Activated naive CD8-positive, alpha-beta T cell treated with anti-CD3 and anti-CD28 coated beads, Interleukin-2, amount 10 ng/mL, durations not matched to agents 7 days and 5 days (primary cell): ENCODE data around the gene CABP1. TPM values are rescaled to one million over a fixed set of nuclear protein-coding genes. Genes with fewer than 3 reads are reported as not detected.

Source experiments
- ATAC-seq: fragments of 150-1000 bp; cut with Tn5 transposase; one replicate; pipeline ENCODE4 v1.10.0; 2021; ENCODE audit warnings: low read depth, moderate library complexity
- POLR2A ChIA-PET: fragments of 350-600 bp; sonication (Branson Sonifier 250); formaldehyde crosslinking; loops from one replicate; lab custom pipeline; 2021; ENCODE audit warnings: antibody characterized with exemption; lab: Charles Lee
- DNase-seq: peaks from one replicate; pipeline ENCODE4 v3.0.0; 2021
- H3K27ac Mint-ChIP-seq: one replicate; pipeline ENCODE4 v1.8.0; 2022; ENCODE audit warnings: mild to moderate bottlenecking, mixed read lengths
- H3K27me3 Mint-ChIP-seq: one replicate; pipeline ENCODE4 v1.8.0; 2022; ENCODE audit warnings: mild to moderate bottlenecking, moderate library complexity, mixed read lengths
- H3K36me3 Mint-ChIP-seq: one replicate; pipeline ENCODE4 v1.8.0; 2021; ENCODE audit warnings: mild to moderate bottlenecking, mixed read lengths
- H3K4me1 Mint-ChIP-seq: one replicate; pipeline ENCODE4 v1.8.0; 2021; ENCODE audit warnings: mixed read lengths
- H3K4me3 Mint-ChIP-seq: one replicate; pipeline ENCODE4 v1.8.0; 2022; ENCODE audit warnings: mild to moderate bottlenecking, moderate library complexity, mixed read lengths
- H3K9me3 Mint-ChIP-seq: one replicate; pipeline ENCODE4 v1.8.0; 2021; ENCODE audit warnings: mixed read lengths
- total RNA-seq, 2 experiments: library from RNA; stranded (reverse); gene quantifications; one replicate each; pipeline ENCODE4 v1.2.3, GENCODE V29; 2021

Gene CABP1
- total RNA-seq, 2 experiments from 2014 or later, result 1.4 to 1.7 TPM

- Mint-ChIP-seq H3K4me3 (no peak overlapping the region), H3K4me1 (peaks cover 20% of the 10 kb centered on the region), H3K27me3 (peaks cover 84% of the 10 kb centered on the region), H3K36me3 (no peaks in the 10 kb centered on the region), H3K9me3 (no peaks in the 10 kb centered on the region), H3K27ac (no peak overlapping the region)
- DNase-seq (no peak), ATAC-seq (no peak)
- POLR2A ChIA-PET, result interaction anchor here (1.8 kb wide), 1 partner anchor 41 kb away, joined by 4 read pairs; the partner anchor contains the start of gene MLEC
These were observed 5.6 kb downstream of the CABP1 start for GRCh38 chr12:120646044-120646443.

GRCh38 chr12:120647375-120647755 is 6.9 kb downstream of the CABP1 start:
- no peaks in the 10 kb centered on the region for H3K36me3 Mint-ChIP-seq
- H3K4me3 Mint-ChIP-seq, result no peak overlapping the region
- POLR2A ChIA-PET, result interaction anchor here (1.8 kb wide), 1 partner anchor 39 kb away, joined by 4 read pairs; the partner anchor contains the start of gene MLEC
- no peak overlapping the region for H3K27ac Mint-ChIP-seq
- peaks cover 15% of the 10 kb centered on the region for H3K4me1 Mint-ChIP-seq
- DNase-seq (no peak), ATAC-seq (no peak)
- H3K9me3 Mint-ChIP-seq, result no peaks in the 10 kb centered on the region
- peaks cover 83% of the 10 kb centered on the region for H3K27me3 Mint-ChIP-seq

GRCh38 chr12:120649442-120650232 is 9.2 kb downstream of the CABP1 start:
- POLR2A ChIA-PET, result interaction anchor here (0.6 to 2.0 kb wide), 6 partner anchors 30 to 416 kb away, joined by 3 to 10 read pairs (median 4); partner anchors contain the start of genes MLEC and POP5
- no peaks in the 10 kb centered on the region for H3K36me3 Mint-ChIP-seq
- H3K27ac Mint-ChIP-seq, result peak overlapping the region; percentile 64
- H3K9me3 Mint-ChIP-seq, result no peaks in the 10 kb centered on the region
- peak; percentile 9 for ATAC-seq
- DNase-seq, result no peak
- peaks cover 69% of the 10 kb centered on the region for H3K27me3 Mint-ChIP-seq
- peaks cover 15% of the 10 kb centered on the region for H3K4me1 Mint-ChIP-seq
- H3K4me3 Mint-ChIP-seq, result peak overlapping the region; percentile 79

- Mint-ChIP-seq H3K4me3 (peak overlapping the region; percentile 2), H3K27ac (no peak overlapping the region), H3K9me3 (no peaks in the 10 kb centered on the region), H3K36me3 (no peaks in the 10 kb centered on the region), H3K27me3 (peaks cover 63% of the 10 kb centered on the region), H3K4me1 (peaks cover 15% of the 10 kb centered on the region)
- ATAC-seq (no peak), DNase-seq (no peak)
- POLR2A ChIA-PET, result interaction anchor here (1.4 to 2.0 kb wide), 2 partner anchors 48 to 69 kb away, joined by 4 to 10 read pairs; partner anchors contain the start of gene POP5
These were observed 9.8 kb downstream of the CABP1 start for GRCh38 chr12:120650233-120650690.

GRCh38 chr12:120651821-120652220 is 11.4 kb downstream of the CABP1 start:
- no peak for DNase-seq
- Mint-ChIP-seq H3K36me3 (no peaks in the 10 kb centered on the region), H3K27ac (no peak overlapping the region), H3K4me3 (no peak overlapping the region), H3K4me1 (peaks cover 15% of the 10 kb centered on the region), H3K27me3 (peaks cover 50% of the 10 kb centered on the region), H3K9me3 (no peaks in the 10 kb centered on the region)
- ATAC-seq, result no peak
- POLR2A ChIA-PET, result no interaction called here

- no peak overlapping the region for H3K4me3 Mint-ChIP-seq
- DNase-seq, result no peak
- H3K9me3 Mint-ChIP-seq, result no peaks in the 10 kb centered on the region
- peaks cover 44% of the 10 kb centered on the region for H3K27me3 Mint-ChIP-seq
- H3K36me3 Mint-ChIP-seq, result no peaks in the 10 kb centered on the region
- POLR2A ChIA-PET, result no interaction called here
- ATAC-seq, result no peak
- no peak overlapping the region for H3K27ac Mint-ChIP-seq
- peaks cover 13% of the 10 kb centered on the region for H3K4me1 Mint-ChIP-seq
These were observed 12.4 kb downstream of the CABP1 start for GRCh38 chr12:120652656-120653435.

- ATAC-seq, result no peak
- Mint-ChIP-seq H3K27me3 (peaks cover 37% of the 10 kb centered on the region), H3K4me3 (no peak overlapping the region), H3K4me1 (peaks cover 13% of the 10 kb centered on the region), H3K36me3 (no peaks in the 10 kb centered on the region), H3K27ac (no peak overlapping the region), H3K9me3 (no peaks in the 10 kb centered on the region)
- no peak for DNase-seq
- POLR2A ChIA-PET, result no interaction called here
These were observed 13.2 kb downstream of the CABP1 start for GRCh38 chr12:120653611-120654010.

- peaks cover 27% of the 10 kb centered on the region for H3K27me3 Mint-ChIP-seq
- H3K36me3 Mint-ChIP-seq, result no peaks in the 10 kb centered on the region
- DNase-seq, result no peak
- H3K27ac Mint-ChIP-seq, result no peak overlapping the region
- H3K4me1 Mint-ChIP-seq, result peaks cover 3% of the 10 kb centered on the region
- H3K9me3 Mint-ChIP-seq, result no peaks in the 10 kb centered on the region
- no peak for ATAC-seq
- no peak overlapping the region for H3K4me3 Mint-ChIP-seq
- POLR2A ChIA-PET, result no interaction called here
These were observed 14.2 kb downstream of the CABP1 start for GRCh38 chr12:120654656-120655055.

- DNase-seq (no peak), ATAC-seq (no peak)
- POLR2A ChIA-PET, result no interaction called here
- H3K36me3 Mint-ChIP-seq, result no peaks in the 10 kb centered on the region
- peaks cover 14% of the 10 kb centered on the region for H3K27me3 Mint-ChIP-seq
- no peak overlapping the region for H3K4me3 Mint-ChIP-seq
- no peak overlapping the region for H3K27ac Mint-ChIP-seq
- no peaks in the 10 kb centered on the region for H3K4me1 Mint-ChIP-seq
- no peaks in the 10 kb centered on the region for H3K9me3 Mint-ChIP-seq
These were observed 15.6 kb downstream of the CABP1 start for GRCh38 chr12:120656008-120656407.

GRCh38 chr12:120658286-120659150 is 18.1 kb downstream of the CABP1 start:
- no peak for ATAC-seq
- POLR2A ChIA-PET, result interaction anchor here (0.6 kb wide), 1 partner anchor 14 kb away, joined by 3 read pairs; no protein-coding TSS in a partner anchor

GRCh38 chr12:120659151-120659525 is 18.7 kb downstream of the CABP1 start:
- POLR2A ChIA-PET, result interaction anchor here (0.6 kb wide), 1 partner anchor 15 kb away, joined by 3 read pairs; no protein-coding TSS in a partner anchor
- DNase-seq, result no peak
- Mint-ChIP-seq H3K4me1 (no peaks in the 10 kb centered on the region), H3K27me3 (no peaks in the 10 kb centered on the region), H3K27ac (no peak overlapping the region), H3K4me3 (no peak overlapping the region), H3K9me3 (no peaks in the 10 kb centered on the region), H3K36me3 (no peaks in the 10 kb centered on the region)
- ATAC-seq, result no peak

More at GRCh38 chr12:120658286-120659150, 18.1 kb downstream of the CABP1 start:
- peaks cover under 1% of the 10 kb centered on the region for H3K27me3 Mint-ChIP-seq
- H3K4me1 Mint-ChIP-seq, result no peaks in the 10 kb centered on the region
- no peaks in the 10 kb centered on the region for H3K9me3 Mint-ChIP-seq
- no peak for DNase-seq
- H3K27ac Mint-ChIP-seq, result no peak overlapping the region
- H3K4me3 Mint-ChIP-seq, result no peak overlapping the region
- no peaks in the 10 kb centered on the region for H3K36me3 Mint-ChIP-seq

- peaks cover 4% of the 10 kb centered on the region for H3K27me3 Mint-ChIP-seq
- ATAC-seq, result no peak
- H3K9me3 Mint-ChIP-seq, result no peaks in the 10 kb centered on the region
- no peaks in the 10 kb centered on the region for H3K4me1 Mint-ChIP-seq
- H3K27ac Mint-ChIP-seq, result no peak overlapping the region
- no peak for DNase-seq
- H3K4me3 Mint-ChIP-seq, result no peak overlapping the region
- POLR2A ChIA-PET, result no interaction called here
- H3K36me3 Mint-ChIP-seq, result no peaks in the 10 kb centered on the region
These were observed 21.0 kb downstream of the CABP1 start for GRCh38 chr12:120661432-120661831.
